HG03457 (cell line): ENCODE results near the gene RPE.

Source experiments
- ATAC-seq: cut with Tn5 transposase; IDR thresholded peaks from one replicate; pipeline ENCODE4 v1.9.1; 2021; ENCODE audit warnings: moderate number of reproducible peaks; ENCODE audit not compliant: unreplicated experiment

RPE gene

DNA sequence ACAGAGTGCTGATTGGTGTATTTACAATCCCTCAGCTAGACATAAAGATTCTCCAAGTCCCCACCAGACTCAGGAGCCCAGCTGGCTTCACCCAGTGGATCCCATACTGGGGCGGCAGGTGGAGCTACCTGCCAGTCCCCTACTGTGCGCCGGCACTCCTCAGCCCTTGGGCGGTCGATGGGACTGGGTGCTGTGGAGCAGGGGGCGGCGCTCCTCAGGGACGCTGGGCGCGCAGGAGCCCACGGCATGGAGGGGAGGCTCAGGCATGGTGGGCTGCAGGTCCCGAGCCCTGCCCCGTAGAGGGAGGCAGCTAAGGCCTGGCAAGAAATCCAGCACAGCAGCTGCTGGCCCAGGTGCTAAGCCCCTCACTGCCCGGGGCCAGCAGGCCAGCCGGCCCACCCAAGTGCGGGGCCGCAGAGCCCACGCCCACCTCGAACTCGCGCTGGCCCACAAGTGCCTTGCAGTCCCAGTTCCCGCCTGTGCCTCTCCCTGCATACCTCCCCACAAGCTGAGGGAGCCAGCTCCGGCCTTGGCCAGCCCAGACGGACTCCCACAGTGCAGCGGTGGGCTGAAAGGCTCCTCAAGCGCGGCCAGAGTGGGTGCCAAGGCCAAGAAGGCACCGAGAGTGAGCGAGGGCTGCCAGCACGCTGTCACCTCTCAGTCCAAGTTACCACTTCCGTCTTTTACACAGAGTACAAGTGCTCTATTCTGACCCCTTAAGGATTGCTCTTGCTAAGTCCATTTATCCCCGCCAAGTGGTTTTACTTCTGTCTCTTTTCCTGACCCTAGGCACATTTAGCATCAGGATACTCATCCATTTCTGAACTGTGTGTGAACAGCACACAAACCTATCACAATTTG, 1.7 kb upstream of the RPE start:
- ATAC-seq: no peak

- ATAC-seq: no peak
These were observed 921 bp downstream of the RPE start for GRCh38 chr2:210003359-210003758.

DNA sequence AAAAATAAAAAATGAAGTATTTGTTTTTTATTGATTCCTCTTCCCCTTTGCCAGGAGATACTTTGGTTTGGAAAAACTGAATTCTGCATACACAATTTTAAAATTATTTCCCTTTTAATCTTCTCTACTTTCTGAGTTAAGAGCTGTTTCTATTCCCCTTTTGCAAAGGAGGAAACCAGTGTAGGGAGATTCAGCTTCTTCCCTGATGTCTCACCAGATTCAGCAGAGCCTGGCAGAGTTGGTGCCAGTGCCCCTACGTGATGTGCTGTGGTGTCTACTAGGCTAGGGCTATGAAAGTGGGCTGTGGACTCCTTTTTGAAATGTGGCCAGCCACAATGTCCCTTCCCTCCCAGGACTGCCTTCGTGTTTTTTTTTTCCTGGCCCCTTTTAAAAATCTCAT, 2.4 kb downstream of the RPE start:
- no peak for ATAC-seq

DNA sequence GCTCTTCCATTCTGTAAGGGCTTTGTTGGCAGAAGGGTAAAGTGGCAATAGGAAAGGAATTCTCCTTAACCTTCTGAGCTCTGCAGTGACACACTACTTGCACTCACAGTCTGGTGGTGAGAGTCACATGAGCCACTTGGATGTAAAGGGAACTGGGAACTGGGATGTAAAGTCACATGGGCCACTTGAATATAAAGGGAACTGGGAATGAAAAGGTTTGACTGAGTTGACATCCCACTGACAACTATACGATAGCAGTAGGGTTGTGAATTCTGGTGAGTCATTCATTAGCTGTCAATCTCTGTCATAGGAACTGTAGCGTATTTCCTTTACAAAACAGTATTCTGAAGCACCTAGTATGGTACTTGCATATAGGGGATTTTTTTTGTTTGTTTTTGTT, 5.5 kb downstream of the RPE start:
- no peak for ATAC-seq

GRCh38 chr2:210009126-210009525, 6.7 kb downstream of the RPE start:
- no peak for ATAC-seq

- ATAC-seq: no peak
These were observed 7.5 kb downstream of the RPE start for GRCh38 chr2:210009896-210010295.

GRCh38 chr2:210020138-210020537, 17.7 kb downstream of the RPE start:
- no peak for ATAC-seq

DNA sequence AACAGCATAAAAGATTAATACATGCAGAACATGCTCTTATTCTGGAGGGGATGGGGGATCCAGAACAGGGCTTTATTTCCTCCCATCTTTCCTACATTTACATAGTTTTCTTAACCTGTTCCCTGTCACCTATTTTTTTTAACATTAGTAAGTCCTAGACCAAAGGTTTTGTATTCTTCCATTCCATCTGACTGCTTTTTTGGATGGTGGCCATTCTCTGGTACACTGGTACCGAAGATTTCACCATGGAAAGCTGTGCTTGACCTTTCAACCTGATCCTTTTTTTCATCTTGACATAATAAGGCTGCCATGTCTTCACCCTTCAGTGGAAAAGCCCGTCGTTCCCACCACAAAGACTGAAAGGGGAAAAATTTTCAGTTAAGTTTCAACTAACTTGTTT, 20.4 kb downstream of the RPE start:
- ATAC-seq: no peak

DNA sequence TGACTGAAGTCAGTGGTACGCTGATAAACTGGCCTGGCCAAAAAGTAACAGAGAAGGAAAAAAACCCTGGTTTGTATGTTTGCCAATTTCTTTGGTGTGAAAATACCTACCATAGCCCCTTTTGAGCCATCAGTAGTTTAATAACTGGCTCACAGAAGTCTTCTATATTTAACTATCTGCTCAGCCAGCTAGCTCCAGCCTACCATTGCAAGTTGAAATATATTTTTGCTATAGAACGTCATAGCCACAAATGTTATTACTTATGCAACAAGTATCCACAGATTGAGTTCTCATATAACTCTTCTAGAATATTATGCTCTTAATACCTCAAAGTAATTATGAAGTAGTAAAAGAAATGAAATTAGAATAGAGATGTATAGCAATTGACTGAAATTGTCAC, 25.2 kb downstream of the RPE start:
- no peak for ATAC-seq

DNA sequence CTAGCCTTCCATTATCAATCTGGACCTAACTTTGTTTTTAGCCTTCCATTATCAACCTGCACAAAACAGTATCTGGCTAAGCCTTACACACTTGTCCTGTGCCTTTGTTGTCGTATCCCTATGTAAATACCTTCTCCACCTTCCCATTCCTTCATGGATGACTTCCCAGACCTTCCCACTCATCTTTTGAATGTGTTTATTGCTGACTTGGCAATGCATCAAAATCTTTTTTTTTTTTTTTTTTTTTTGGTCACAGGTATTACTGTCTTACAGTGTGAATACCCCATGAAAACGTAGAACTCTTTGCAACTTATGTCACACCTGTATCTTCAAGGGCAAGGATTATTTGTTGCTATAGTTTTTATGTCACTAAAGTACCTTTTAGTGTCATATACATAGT, 25.7 kb downstream of the RPE start:
- ATAC-seq: no peak

GRCh38 chr2:210034087-210034683, 31.7 kb downstream of the RPE start:
- ATAC-seq: no peak

GRCh38 chr2:210035679-210036078, 33.2 kb downstream of the RPE start:
- ATAC-seq: no peak

DNA sequence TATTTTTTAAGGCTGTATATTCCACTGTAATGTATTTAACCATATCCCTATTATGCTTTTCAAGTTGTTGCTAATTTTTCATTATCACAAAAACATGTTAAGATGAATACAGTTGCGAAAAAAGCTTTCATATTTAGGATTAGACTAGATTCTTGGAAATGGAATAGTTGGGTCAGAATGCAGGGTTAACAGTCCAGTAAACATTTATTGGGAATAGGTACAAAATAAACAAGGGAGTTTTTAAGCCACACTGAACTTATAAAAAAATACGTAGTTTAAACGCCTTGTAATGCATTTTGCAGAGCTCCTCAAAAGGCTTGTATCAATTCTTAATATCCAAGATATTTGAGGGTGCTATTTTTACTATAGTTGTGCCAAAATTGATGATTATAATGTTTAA, 35.6 kb downstream of the RPE start:
- no peak for ATAC-seq

DNA sequence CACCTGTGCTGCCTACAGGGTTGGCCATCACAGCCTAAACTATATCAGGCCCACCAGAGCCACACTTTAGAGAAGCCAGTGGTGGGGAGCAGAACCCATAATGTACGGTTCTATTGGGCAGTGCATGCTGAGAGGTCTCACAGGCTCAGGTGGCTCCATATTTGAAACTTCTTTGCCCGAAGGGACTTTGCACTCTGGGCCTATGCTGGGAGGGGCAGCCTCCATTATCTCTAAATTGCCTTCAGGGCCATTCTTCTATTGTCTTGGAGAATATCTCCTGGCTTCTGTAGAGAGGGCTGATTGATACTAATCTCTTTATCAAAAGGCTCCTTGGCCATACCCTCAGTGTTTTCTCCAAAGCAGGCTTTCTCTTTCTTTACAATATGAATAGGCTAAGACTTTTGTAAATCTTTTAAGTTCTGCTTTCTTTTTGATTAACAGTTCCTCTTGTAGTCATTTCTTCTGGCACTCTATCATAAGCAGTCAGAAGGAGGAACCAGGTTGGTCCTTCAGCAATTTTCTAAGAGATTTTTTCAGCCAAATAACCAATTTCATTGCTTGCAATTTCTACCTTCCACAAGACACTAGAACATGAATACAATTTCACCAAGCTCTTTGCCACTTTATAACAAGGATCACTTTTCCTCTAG, 44.5 kb downstream of the RPE start:
- ATAC-seq: no peak

GRCh38 chr2:210049831-210050230, 47.4 kb downstream of the RPE start:
- ATAC-seq: no peak

DNA sequence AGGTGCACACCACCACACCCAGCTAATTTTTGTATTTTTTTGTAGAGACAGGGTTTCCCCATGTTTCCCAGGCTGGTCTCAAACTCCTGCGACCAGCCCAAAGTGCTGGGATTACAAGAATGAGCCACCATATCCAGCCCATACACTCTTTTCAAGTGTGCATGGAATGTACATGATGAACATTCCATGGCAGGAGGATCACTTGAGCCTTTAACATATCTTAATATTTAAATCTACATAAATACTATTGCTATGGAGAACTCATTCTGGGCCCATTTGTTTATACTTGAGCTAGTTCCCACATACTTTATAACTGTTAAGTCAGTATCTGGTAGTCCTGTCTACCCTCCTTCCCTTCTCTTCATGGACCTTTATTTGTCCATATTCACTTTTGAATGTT, 48.4 kb downstream of the RPE start:
- no peak for ATAC-seq

- no peak for ATAC-seq
These were observed 52.3 kb downstream of the RPE start for GRCh38 chr2:210054696-210055095.

- ATAC-seq: no peak
These were observed 53.4 kb downstream of the RPE start for GRCh38 chr2:210055825-210056224.

- no peak for ATAC-seq
These were observed 60.9 kb downstream of the RPE start for GRCh38 chr2:210063306-210063705.
